Stimulated activated CD4-positive, alpha-beta T cell treated with anti-CD3 and anti-CD28 coated beads, Interleukin-1b, Interleukin-23, amount 100 ng/mL, for 4 hours (primary cell): Measurements from ENCODE around the gene ALDH1A1.
"Not testable (repeated sequence)": the region's sequence is repeated elsewhere in the genome, so short reads cannot be mapped to it uniquely, and the experiment has no call there.

Experiments used
- DNase-seq, 2 donors: peaks; one replicate each; pipeline ENCODE4 v3.0.0-alpha.2; 2020; ENCODE audit warnings: low read depth in 2 of 2

Gene ALDH1A1

DNA sequence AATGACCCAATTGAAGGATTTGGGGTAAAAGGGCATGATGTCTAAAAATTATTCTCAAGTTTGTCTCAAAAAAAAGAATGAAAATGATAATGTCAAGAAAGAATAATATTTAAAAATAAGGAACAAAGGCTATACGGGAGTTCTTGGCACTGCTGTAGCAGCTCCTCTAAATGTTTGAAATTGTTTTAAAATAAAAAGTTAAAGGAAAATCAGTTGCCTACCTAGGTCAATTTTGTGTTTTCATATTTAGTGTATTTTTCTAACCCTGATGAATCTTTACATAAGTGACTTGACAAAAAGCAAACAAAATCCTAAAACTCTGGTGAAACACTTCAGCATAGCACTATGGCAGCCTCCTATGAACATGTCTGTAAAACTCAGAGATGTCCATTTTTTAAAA lies 56.4 kb downstream of the ALDH1A1 start:
- no peak for DNase-seq

DNA sequence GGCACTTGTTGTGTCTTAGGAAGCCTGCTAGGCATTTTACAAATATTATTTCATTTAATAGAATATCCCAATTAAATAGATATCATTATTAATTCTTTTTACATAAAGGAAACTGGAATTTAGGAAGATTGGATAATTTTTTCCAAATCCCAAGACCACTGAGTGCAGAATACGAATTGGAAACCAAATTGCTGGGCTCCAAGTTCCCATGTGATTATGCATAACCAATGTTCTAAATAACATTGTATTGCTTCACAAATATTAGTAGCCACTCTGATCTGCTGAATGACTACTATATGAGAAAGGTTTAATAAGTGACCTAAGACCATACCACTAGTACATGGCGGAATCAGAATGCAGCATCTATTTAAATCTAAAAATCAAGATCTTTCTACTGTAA lies 57.7 kb downstream of the ALDH1A1 start:
- no peak for DNase-seq

DNA sequence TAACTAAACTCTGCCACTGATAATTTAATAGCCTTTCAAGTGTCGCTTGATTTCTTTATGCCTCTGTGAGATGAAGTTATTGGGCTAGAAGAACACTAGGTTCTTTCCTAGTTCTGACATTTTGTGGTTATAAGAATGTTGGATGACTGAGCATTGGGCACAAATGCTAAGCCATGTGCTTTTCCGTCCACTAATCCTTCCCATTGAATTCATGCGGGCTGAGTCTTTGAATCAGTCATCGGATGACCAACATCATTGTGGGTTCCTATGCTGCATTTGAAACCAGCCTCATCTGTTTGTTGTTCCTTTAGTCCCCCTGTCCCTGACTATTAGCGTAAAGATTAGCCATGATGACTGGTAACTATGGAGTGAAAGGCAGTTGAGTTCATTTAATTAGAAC lies 58.5 kb downstream of the ALDH1A1 start:
- no peak for DNase-seq

DNA sequence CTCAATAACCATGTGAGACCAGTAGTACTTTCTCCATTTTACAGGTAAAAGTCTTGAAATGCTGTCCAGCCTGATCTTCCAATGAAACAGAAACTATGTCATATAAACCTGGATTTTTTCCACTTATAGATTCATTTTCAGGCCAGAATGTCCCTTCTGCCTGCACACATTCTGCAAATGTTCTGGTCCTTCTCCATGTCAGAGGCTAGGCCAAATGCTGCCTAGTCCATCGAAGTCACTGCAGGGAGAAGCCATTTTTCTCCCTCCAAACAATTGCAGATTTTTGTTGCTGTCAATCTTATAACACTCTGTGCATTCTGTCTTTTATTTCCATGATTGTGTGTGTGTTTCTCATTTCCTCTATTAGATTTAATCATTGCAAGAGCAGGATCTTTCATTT lies 59.4 kb downstream of the ALDH1A1 start:
- no peak for DNase-seq

DNA sequence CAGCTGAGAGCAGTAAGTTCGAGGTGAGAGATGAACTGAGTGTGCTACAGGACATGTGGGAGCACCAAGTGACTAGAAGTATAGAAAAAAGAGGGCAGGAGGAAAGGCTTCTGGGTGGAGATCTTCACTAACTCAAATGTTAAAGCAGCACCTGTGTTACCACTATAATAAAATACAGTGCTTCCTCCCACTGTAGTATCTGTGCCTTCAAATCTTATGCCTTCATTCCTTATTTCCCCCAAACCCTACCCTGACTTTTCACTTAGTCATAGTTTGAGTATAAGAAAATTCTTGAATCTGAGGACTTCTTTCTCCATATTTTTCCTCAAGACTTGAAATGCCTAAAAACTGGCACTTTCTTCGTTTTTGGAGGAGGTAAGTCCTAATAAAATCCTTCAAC lies 61.8 kb downstream of the ALDH1A1 start:
- no peak for DNase-seq

DNA sequence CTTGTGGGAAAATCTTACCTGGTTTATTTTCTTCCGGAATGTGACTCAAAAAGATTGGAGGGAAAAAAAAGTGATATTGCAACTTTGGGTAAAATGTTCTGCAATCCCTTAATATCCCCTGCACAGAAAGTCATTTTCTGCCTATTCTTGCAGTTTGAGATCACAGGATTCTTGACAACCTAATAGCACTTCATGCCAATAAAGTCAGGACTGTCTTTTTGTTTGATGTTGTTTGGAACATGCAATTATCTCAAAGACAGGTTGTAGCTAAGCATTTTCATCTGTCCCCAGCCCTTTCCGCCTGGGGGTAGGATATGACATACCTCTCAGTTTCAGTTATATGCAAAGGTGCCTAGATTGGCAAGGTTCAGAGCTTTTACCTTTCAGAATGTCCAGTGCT lies 63.9 kb downstream of the ALDH1A1 start:
- DNase-seq = no peak

DNA sequence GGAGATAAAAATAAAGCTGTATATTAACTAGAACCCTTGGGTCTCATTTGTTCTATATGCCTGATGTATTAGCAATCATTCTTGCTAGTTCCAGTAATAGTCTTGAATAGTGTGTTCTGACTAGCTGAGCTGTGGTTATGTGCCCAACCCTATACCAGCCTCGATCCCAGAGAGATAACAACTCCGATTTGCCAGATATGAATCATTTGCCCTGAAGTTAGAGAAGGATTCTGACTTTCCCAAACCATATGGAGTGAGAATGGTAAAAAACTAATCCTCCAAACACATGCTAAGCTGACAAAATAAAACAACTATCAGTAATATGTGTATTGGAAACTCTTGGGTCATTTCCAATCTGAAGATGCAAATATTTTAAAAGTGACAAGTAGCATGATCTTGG lies 64.8 kb downstream of the ALDH1A1 start:
- no peak for DNase-seq

DNA sequence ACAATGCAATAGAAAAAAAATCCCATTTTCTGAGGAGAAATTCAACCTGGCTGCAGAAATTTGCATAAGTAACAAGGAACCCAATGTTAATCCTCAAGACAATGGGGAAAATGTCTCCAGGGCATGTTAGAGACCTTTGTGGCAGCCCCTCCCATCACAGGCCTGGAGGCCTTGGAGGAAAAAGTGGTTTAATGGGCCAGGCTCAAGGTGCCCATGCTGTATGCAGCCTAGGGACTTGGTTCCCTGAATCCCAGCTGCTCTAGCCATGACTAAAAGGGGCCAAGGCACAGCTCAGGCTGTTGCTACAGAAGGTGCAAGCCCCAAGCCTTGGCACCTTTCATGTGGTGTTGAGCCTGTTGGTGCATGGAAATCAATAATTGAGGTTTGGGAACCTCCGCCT lies 66.5 kb downstream of the ALDH1A1 start:
- no peak for DNase-seq

DNA sequence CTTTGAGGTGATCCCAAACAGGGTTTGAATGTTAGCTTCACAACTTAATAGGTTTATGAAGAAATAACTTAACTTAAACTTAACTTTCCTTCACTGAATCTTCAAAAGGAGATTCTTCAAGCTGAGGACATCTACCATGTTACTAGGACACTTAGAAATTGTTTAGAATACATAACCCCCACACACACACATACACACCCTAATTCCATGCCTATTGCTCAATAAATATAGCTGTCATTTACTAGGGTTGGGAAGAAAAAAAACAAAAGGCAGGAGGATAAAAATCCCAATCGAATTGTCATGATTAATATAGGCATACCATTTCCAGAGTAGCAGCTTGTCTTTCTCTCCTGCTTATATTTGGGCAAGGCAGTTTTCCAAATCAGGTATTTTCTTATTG lies 68.3 kb downstream of the ALDH1A1 start:
- DNase-seq = no peak

DNA sequence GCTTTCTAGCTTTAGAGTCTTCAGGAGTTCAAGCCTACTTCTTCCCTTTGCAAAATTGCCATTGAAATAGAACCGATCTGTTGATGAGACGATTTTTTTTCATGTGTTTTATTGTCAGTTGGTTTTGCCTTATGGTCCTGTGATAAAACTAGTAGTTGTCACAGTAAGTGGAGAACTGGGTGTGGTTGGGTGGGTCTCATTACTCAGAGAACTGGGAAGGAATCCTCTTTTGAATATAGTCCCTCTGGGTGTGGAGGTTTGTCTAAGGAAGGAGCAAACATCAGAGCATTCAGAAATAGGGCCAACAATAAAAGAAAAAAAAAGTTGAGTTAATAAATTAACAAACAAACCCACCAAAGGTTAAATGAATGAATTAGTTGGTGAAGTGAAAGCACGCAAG lies 69.0 kb downstream of the ALDH1A1 start:
- no peak for DNase-seq

DNA sequence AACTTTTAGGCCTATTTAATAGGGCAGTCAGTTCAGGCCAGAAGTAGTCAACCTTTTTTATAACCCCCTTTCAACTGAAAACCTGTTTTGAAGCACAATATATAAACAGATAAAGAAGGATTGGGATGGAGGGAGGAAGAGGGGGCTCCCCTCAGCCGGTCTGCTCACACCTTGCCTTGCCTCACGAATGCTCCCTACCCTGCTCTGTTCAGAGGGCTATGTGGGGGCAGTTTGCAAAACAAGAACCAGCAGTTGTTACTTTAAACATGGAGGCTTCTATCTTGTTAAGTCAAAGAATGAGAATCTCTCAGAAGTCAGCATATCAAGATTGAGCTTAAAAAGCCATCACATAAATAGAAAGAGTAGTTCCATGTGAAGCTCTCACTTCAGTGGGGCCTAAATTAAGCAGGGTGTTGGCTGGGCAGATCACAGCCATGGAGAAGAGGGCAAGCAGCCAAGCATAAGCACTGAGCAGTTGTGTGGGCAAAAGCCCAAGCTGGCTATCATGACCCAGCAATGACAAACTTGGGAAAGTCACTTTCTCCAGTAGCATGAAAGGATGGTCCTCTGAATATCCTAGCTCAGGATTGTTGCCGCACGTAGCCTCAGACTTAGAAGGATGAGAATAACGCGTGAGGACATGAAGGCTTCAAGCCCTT lies 70.6 kb downstream of the ALDH1A1 start:
- DNase-seq = no peak

DNA sequence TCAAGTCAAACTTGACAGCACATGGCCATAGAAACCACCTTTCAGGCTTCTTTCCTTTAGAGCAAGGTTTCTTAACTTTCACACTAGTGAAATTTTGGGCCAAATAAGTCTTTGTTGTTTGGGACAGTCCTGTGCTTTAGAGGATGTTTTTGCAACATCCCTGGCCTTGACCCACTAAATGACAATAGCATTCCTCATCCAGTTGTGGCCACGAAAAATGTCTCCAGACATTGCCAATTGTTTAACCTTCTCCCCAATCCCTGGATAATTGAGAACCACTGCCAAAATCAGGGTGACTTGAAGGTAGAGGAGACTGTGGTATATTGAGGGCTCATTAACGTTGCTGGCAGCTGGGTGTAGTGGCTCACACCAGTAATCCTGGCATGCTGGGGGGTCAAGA lies 72.0 kb downstream of the ALDH1A1 start:
- no peak for DNase-seq

DNA sequence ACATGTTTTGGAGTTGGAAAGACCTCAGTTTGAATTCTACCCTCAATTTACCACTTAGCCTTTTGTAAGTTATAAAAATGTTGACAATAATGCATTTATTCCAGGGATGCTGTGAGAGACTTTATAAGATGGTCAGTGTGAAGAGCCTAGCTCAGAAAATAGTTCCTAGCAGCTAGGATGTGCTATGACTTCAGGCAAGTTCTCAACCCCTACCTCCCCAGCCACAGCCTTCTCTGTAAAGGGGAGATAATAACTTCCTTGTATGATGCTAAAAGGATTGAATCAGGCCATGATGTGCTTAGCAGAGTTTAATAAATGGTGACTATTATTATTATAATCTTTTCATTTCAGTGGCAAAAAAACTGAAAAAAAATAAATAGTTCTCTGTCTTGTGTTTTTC lies 77.6 kb downstream of the ALDH1A1 start:
- no peak for DNase-seq

DNA sequence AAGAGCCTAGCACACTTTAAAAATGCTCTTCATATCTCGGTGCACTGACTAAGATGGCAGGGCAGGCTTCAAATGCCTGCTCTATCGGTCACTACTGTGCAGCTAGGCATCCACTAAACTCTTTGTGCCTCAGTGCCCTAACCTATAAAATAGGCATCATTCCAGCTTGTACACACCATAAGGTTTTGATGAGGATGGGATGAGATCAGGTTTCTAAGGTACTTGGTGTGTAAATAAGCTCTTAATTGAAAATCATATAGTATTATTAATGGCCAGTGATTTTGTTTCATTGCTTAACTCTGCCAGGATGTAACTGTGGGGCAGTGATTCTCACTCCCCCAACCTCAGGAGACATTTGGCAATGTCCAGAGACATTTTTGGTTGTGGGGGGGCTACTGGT lies 78.5 kb downstream of the ALDH1A1 start:
- no peak for DNase-seq

DNA sequence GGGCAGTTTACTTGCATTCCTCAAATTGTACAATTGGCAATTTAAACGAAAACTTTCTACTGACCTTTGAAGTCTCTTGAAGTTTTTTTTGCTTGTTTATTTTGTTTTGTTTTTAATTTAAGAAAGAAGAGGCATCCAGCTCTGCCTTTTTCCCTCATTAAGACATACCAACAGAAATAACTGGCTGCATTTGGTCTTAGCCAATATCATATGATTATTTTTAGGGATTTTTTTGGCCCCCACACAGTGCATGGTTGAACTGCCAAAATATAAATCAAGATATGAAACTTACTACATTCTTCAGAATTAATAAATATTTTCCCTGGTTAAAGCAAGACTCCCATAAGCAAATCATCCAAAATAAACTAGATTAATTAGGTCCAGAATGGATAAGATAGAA lies 79.4 kb downstream of the ALDH1A1 start:
- no peak for DNase-seq

DNA sequence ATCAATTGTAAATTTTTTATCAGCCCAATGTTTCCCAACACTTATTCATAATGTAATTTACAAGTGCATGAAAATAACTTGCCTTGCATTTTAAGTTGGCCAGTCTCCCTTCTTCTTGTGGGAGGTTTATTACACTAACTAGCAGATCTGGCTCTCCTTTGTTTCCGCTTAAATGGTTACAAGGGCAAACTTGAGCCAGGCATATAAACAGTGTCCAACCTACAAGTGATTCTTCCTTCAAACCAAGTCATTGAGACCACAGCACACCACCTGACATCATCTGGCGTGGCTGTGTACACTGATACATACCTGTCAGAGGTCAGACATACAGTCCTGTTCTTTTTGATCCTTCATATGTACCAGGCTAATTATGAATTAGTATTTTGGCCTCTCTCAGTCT lies 80.1 kb downstream of the ALDH1A1 start:
- no peak for DNase-seq

DNA sequence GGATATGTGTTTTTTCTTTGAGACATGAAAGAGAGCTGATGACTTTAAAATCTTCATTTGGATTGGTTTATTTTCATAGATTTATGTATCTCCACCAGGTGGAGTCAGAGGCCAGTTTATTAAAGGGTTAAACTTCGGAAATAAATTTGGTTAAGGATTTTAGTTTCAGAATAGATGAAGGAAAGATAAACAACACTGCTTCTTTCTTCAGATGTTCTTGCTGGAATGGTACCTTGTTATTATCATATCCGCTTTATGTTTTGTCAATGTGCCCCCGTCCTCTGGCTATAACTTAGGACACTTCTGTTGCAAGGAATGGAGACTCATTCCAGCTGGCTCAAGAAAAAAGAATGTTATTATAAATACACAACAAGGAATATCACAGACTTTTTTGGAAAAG lies 81.2 kb downstream of the ALDH1A1 start:
- no peak for DNase-seq

DNA sequence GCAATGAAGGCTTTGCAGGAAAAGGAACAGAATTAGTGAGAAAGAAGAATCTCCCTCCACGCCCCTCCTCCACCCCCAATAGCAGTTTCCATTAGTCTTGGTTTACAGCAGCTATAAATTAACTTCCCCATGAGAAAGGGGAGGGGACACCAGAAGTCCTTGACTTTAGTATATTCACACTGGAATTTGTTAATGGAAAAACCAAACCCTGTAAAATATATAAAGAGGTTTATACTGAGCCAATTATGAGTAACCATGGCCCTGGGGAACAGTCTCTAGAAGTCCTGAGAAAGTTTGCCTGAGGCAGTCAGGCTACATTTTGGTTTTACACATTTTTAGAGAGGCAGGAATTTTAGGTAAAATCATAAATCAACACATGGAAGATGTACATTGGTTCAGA lies 88.5 kb downstream of the ALDH1A1 start:
- no peak for DNase-seq

DNA sequence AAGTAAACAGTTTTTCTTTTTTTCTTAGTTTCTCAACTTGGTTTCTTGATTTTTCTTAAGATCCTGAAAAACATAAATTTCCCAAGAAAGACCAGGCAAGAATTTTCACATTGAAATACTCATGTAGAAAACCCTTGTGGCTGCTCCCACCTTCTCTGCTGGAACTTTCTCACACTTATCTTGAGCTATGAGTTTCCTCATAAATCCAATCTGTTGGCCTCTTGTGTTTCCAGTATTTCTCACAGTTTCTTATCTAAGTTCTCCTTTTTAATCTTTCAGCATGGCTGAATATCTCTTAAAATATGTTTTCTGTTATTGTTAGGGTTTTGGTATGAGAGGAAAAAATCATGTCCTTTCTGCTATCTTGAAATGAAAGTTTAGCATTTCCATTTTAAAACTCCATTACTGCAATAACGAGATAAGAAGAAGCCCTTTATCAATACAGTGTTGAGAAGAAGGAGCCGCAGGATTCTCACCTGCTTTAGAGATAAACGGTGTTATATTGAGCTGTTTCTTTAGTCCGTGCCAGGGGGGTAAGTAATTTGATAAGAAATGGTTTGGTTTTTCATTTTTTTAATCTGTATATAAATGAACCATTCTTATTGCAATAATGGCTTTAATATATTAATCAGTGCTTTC lies 89.3 kb downstream of the ALDH1A1 start:
- no peak for DNase-seq

DNA sequence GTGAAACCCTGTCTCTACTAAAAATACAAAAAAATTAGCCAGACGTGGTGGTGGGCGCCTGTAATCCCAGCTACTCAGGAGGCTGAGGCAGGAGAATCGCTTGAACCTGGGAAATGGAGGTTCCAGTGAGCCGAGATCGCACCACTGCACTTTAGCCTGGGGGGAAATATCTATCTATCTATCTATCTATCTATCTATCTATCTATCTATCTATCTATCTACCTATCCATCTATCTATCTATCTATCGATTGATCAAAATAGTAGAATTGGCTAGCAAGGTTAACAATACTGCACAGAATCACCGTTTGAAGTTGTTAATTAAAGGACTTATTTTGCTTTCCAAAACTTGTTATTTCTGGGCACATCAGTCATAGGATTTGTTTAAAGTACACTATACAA lies 90.1 kb downstream of the ALDH1A1 start:
- not testable (repeated sequence) for DNase-seq

DNA sequence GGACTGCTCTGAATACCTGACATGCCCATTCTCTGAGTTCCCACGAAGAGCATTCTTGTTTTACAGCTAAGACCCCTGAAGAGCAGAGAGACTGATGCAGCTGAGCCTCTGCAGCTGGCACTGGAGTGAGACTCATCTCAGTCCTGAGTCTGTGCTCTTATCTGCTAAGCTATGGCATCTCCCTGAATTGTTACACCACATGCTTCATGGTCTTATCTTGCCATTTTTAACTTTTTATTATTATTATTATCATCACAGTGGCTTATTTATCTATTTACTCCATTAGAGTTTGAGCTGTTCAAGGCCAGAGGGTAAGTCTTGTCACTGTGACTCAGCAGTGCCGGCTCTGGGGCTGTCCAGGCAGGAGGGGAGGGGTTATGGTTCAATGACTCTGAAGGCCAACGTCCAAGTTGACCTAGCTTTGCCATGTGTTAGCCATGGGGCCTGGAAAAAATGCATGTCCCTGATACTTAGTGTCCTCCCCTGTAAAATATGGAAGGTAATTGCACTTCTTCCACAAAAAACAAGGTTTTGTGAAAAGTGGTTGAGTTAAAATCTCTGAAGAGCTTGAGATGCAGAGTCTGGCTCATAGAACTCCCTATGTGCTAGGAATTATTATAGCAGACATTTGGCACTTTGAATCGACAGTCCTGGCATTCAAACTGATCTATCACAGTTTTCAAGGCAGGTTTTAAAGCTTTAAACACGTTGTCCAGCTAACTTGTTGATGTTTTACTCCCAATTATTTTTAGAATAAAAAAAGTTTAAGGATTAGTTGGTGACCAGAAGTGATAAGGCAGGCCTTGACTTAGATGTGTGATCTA lies 94.6 kb downstream of the ALDH1A1 start:
- DNase-seq = no peak

DNA sequence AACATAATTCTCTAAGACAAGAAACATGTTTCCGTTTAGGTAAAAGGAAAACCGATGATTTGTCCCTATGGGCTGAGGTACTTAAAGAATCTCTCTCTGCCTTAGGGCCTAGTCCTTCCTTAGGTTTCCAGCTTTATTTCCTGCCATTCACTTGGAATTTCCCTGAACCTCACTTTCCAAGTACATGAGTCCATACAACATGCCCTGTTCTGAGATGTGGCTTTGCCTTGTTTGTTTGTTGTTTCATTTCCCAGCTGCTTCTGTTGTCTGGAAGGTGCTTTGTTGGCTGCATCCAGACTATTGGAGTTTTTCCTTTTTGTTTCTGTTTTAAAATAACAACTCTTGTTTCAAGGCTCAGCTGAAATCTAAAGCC lies 95.2 kb downstream of the ALDH1A1 start:
- no peak for DNase-seq

DNA sequence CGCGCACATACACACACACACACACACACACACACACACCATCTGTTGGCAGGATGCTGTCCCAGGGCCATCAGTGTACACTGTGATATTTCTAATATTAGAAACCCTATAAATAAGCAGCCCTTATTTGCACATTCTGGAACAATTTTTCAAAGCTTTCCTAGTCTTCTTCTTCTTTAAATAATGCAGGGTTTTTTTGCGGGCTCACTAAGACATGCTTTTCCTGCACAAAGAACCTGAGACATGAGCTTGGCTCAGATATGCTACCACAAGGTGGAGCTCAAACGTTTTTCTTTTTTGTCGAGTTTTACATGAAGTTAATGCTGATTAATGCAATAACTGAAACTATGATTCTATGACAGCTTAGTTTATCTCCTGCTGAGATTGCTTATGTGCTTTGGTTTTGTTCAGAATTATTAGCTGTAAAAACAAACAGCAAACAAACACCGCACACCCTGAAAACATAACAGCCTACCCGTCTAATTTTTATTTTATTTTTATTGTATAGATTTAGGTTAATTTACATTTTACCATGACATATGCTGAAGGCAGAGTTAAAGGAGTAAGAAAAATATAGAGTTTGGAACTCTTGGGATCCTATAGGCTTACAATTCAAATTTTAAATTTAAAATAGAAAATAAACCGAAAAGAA lies 95.8 kb downstream of the ALDH1A1 start:
- no peak for DNase-seq
